LNCAP (cell line): ENCODE measurements around the gene HS1BP3.

ENCODE experiments used
- CTCF ChIP-seq: fragments of 450-650 bp; IDR thresholded peaks from 2 replicates; pipeline ENCODE4 v1.5.1; 2017; ENCODE audit warnings: mild to moderate bottlenecking

Gene HS1BP3

DNA sequence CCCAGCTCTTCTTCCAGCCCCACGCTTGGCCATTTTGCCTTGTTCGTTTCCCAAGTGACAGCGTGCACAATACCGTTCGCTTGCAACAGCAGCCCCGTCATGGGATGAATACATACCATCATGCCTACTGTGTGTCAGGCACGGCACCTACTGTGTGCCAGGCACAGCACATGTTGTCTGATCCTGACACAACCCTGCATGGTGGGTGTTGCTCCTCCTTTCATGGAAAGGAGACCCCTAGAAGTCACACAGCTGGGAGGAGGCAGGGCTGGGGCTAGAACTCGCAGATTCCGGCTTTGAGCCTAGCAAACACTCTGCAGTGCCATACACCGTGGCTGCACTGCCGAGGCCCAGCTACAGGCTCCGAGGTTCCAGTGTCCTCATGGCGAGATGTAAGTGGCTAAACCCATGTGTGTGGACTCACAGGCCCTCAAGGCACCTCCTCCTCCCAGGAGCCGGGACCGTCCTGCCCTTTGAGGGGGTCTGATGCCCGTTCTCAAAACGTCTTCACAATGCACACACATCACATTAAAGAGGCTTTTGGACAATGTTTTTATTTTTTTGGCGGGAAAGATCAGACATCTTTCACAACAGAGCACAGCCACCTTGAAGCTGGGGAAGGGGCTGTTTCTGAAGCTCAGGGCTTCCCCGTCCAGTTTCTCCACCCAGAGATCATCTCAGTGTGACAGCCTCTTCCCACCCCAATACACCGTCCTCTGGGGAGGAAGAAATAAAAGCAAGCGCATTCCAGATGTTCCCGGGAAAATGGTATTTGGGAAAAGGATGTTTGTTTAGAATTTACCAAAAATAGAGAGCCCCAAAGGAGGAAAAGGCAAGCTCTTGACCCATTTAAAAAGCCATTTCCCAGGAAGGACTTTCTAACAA, 64.9 kb downstream of the HS1BP3 start:
- no peak for TF ChIP-seq CTCF

GRCh38 chr2:20585359-20585709, 65.6 kb downstream of the HS1BP3 start:
- no peak for TF ChIP-seq CTCF

- TF ChIP-seq CTCF, result no peak
Measured at GRCh38 chr2:20584399-20585358, 66.2 kb downstream of the HS1BP3 start.

DNA sequence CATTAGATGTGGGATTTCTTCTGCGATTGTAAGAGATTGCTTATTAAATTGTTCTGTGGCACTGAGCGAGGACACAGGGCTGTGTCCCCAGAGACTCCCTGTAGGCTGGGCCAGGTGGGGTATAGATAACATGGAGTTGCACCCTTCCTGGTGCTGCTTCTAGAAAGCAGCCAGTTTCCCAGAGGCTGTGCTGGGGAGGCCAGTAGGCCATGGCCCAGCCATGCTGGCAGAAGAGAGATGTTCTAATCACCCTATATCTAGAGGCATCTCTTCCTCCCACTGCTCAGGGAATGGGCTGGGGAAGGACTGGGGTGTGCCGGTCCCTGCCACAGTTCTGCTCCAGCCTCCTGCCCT, 66.9 kb downstream of the HS1BP3 start:
- TF ChIP-seq CTCF, result no peak

GRCh38 chr2:20583425-20583881, 67.4 kb downstream of the HS1BP3 start:
- TF ChIP-seq CTCF, result no peak

DNA sequence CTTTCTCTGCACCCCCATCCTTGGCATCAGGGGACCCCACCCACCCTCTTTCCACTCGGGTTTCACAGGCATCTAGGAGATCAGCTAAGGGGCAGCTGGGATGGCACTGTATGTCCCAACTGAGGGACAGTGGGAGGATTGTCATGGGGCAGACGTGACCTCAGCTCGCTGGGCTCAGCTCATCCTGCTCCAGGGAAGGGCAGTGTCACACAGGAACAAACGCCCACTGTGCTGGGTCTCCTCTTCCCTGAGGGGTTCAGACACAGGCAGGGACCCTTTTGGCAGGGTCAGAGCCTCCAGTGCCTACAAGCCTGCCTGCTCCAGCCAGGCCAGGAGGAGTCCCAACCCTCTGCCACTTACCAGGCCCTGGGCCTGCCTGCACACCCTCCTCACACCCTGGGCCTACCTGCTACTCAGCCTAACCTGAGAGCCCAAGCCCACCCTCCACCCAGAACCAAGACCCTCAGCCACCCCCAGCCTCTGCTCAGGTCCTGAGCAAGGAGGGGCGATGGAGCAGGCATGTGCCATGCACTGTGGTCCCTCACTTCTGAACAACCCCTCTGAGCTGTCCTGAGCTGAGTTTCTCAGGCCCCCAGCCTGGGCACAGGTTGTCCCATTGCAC, 68.2 kb downstream of the HS1BP3 start:
- TF ChIP-seq CTCF, result no peak

- no peak for TF ChIP-seq CTCF
Measured at GRCh38 chr2:20580690-20581437, 70.0 kb downstream of the HS1BP3 start.
